HL-60 (cell line): ENCODE data around the gene TP53INP2.
"Not testable (repeated sequence)": the region's sequence is repeated elsewhere in the genome, so short reads cannot be mapped to it uniquely, and the experiment has no call there.

ENCODE experiments used
- DNase-seq, 2 experiments: peaks; one replicate each; pipeline ENCODE4 v3.0.0-alpha.2; 2010 to 2020; ENCODE audit warnings: low read depth in 1 of 2, low spot score in 1 of 2
- H3K27ac ChIP-seq: fragments of 250-450 bp; sonication (Bioruptor Pico); replicated peaks from 2 replicates; pipeline ENCODE4 v1.5.1; 2020; ENCODE audit warnings: mild to moderate bottlenecking, moderate library complexity
- H3K27me3 ChIP-seq: fragments of 250-450 bp; sonication (Bioruptor Pico); 2 replicates; pipeline ENCODE4 v1.5.1; 2021; ENCODE audit warnings: mild to moderate bottlenecking, moderate library complexity; ENCODE audit not compliant: insufficient read depth, poor library complexity, severe bottlenecking
- H3K4me3 ChIP-seq: replicated peaks from 2 replicates; pipeline ENCODE4 v1.5.1; 2011; ENCODE audit warnings: mild to moderate bottlenecking, control low read depth, low read length; ENCODE audit not compliant: insufficient read depth
- GABPA ChIP-seq: IDR thresholded peaks from 2 replicates; pipeline ENCODE4 v1.6.1; 2012; ENCODE audit warnings: low read depth
- POLR2AphosphoS5 ChIP-seq: IDR thresholded peaks from 2 replicates; pipeline ENCODE4 v1.6.1; 2012; ENCODE audit warnings: low read depth
- SPI1 ChIP-seq: IDR thresholded peaks from 2 replicates; pipeline ENCODE4 v1.6.1; 2012; ENCODE audit warnings: low read depth, mild to moderate bottlenecking, borderline replicate concordance
- long read RNA-seq: library from polyadenylated mRNA; unstranded; transcript quantifications from one replicate; pipeline ENCODE4 v2.0.0, GENCODE V29; 2020
- TF ChIP-seq, protein P1 (sequence below): IDR thresholded peaks from one replicate; pipeline ENCODE4 v1.5.1; 2011; ENCODE audit warnings: low read length, control low read depth, inconsistent platforms; ENCODE audit not compliant: insufficient read depth
- TF ChIP-seq, protein P2 (sequence below): IDR thresholded peaks from 2 replicates; pipeline ENCODE4 v1.6.1; 2012; ENCODE audit warnings: low read depth; ENCODE audit not compliant: insufficient replicate concordance

Gene TP53INP2, protein sequence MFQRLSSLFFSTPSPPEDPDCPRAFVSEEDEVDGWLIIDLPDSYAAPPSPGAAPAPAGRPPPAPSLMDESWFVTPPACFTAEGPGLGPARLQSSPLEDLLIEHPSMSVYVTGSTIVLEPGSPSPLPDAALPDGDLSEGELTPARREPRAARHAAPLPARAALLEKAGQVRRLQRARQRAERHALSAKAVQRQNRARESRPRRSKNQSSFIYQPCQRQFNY
- long read RNA-seq: 0 reads

DNA sequence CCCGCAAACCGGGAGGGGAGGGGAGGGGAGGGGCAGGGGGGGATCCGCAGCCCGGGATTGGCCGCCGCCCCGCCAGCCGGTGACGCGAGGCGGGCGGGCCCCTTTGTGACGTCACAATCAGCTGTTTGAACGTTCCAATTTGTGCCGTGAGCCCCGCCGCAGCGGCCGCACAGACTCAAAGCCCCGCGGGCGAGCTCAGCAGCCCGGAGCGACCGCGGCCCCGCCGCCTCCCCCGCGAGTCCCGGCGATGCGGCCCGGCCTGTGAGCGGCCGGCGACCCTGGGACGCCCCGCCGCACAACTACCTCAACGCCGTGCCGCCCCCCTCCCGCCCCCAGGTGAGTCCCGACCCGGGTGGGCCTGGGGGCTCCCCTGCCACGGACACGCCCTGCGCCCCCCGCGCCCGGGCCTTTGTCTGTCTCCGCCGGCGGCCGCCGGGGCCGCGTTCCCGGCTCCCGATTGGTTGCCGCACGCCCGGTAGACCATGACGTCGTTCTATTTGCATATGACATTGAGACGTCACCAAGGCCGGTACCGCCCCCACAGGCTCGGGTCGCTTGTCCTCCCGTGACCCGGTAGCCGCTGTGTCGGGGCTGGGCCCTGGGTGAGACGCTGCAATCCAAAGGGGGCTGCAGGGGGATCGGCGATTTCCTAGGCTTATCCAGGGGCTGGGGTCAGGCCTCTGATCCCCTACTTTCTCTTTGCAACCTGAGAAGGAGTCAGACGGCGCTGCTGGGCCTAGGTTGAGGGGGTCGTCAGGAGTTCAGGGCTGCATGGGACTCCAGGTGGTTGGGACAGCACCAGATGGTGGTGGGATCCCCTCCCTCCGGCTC lies at the start of gene TP53INP2:
Gene TP53INP2, plus strand, starts transcription at position 168 of the 831 bp plus-strand sequence. CDS start 4,396 bp downstream, outside the sequence.
- H3K4me3 ChIP-seq: peak within 1 kb of the TSS; percentile 93
- peak; percentile 74 to 81 for DNase-seq
- no peaks in the 10 kb centered on the region for H3K27me3 ChIP-seq
- no peak for TF ChIP-seq SPI1
- TF ChIP-seq GABPA: no peak
- no peak for TF ChIP-seq POLR2AphosphoS5
- TF ChIP-seq, protein P1, sequence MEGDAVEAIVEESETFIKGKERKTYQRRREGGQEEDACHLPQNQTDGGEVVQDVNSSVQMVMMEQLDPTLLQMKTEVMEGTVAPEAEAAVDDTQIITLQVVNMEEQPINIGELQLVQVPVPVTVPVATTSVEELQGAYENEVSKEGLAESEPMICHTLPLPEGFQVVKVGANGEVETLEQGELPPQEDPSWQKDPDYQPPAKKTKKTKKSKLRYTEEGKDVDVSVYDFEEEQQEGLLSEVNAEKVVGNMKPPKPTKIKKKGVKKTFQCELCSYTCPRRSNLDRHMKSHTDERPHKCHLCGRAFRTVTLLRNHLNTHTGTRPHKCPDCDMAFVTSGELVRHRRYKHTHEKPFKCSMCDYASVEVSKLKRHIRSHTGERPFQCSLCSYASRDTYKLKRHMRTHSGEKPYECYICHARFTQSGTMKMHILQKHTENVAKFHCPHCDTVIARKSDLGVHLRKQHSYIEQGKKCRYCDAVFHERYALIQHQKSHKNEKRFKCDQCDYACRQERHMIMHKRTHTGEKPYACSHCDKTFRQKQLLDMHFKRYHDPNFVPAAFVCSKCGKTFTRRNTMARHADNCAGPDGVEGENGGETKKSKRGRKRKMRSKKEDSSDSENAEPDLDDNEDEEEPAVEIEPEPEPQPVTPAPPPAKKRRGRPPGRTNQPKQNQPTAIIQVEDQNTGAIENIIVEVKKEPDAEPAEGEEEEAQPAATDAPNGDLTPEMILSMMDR: no peak
- TF ChIP-seq, protein P2, sequence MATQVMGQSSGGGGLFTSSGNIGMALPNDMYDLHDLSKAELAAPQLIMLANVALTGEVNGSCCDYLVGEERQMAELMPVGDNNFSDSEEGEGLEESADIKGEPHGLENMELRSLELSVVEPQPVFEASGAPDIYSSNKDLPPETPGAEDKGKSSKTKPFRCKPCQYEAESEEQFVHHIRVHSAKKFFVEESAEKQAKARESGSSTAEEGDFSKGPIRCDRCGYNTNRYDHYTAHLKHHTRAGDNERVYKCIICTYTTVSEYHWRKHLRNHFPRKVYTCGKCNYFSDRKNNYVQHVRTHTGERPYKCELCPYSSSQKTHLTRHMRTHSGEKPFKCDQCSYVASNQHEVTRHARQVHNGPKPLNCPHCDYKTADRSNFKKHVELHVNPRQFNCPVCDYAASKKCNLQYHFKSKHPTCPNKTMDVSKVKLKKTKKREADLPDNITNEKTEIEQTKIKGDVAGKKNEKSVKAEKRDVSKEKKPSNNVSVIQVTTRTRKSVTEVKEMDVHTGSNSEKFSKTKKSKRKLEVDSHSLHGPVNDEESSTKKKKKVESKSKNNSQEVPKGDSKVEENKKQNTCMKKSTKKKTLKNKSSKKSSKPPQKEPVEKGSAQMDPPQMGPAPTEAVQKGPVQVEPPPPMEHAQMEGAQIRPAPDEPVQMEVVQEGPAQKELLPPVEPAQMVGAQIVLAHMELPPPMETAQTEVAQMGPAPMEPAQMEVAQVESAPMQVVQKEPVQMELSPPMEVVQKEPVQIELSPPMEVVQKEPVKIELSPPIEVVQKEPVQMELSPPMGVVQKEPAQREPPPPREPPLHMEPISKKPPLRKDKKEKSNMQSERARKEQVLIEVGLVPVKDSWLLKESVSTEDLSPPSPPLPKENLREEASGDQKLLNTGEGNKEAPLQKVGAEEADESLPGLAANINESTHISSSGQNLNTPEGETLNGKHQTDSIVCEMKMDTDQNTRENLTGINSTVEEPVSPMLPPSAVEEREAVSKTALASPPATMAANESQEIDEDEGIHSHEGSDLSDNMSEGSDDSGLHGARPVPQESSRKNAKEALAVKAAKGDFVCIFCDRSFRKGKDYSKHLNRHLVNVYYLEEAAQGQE: no peak
- H3K27ac ChIP-seq: peak within 1 kb of the TSS; percentile 14

DNA sequence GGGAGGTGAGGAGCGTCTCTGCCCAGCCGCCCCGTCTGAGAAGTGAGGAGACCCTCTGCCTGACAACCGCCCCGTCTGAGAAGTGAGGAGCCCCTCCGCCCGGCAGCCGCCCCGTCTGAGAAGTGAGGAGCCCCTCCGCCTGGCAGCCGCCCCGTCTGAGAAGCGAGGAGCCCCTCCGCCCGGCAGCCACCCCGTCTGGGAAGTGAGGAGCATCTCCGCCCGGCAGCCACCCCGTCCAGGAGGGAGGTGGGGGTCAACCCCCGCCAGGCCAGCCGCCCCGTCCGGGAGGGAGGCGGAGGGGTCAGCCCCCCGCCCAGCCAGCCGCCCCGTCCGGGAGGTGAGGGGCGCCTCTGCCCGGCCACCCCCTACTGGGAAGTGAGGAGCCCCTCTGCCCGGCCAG lies 45.5 kb upstream of the TP53INP2 start:
- H3K4me3 ChIP-seq, H3K27ac ChIP-seq, H3K27me3 ChIP-seq, DNase-seq: not testable (repeated sequence)

DNA sequence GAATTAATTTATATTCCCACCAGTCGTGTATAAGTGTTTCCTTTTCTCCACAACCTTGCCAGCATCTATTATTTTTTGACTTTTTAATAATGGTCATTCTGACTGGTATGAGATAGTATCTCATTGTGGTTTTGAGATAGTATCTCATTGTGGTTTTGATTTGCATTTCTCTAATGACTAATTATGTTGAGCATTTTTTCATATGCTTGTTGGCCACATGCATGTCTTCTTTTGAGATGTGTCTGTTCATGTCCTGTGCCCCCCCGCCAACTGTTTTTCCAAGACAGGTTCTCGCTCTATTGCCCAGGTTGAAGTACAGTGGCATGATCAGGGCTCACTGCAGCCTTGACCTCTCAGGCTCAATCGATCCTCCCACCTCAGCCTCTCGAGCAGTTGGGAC lies 42.3 kb upstream of the TP53INP2 start:
- H3K27ac ChIP-seq, H3K27me3 ChIP-seq, H3K4me3 ChIP-seq, DNase-seq: not testable (repeated sequence)

DNA sequence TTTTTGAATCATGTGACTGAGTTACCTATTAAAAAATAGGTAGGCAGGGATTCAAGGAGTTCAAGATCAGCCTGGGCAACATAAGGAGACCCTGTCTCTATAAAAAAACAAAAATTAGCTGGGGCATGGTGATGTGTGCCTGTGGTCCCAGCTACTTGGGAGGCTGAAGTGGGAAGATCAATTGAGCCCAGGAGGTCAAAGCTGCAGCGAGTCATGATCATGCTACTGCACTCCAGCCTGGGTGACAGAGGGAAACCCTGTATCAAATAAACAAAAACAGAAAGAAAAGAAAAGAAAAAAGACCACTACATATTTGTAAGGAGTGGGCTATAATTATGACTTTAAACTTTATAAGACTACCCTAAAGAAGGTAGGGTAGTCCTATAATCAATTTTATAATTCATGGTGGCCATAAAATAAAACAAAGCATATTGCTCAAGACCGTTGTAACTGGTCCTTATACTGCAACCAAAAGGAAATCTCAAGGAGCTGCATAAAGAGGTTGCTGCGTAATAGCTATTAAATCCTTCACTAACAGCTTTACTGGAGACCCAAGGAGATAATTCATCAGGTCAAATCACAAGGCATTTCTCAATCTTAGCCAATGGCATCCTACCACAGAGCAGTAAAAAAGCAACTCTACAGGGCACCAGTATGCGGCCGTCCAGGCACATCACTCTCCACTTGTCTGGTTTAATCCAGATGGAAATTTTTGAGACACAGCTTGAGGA lies 40.8 kb upstream of the TP53INP2 start:
- H3K27ac ChIP-seq: no peak overlapping the region
- DNase-seq: no peak
- no peaks in the 10 kb centered on the region for H3K27me3 ChIP-seq
- TF ChIP-seq, protein P1: no peak
- TF ChIP-seq GABPA: no peak
- no peak for TF ChIP-seq POLR2AphosphoS5
- TF ChIP-seq, protein P2: no peak
- no peak for TF ChIP-seq SPI1
- no peak overlapping the region for H3K4me3 ChIP-seq

DNA sequence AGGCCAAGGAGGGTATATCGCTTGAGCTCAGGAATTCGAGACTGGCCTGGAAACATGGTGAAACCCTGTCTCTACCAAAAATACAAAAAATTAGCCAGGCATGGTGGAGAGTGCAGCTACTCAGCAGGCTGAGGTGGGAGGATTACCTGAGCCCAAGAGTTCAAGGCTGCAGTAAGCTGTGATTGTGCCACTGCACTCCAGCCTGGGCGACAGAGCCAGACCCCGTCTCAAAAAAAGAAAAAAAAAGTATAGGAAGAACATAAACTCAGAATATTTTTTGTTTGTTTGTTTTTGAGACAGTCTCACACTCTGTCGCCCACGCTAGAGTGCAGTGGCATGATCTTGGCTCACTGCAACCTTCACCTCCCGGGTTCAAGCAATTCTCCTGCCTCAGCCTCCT lies 39.4 kb upstream of the TP53INP2 start:
- DNase-seq, H3K27ac ChIP-seq, H3K27me3 ChIP-seq, H3K4me3 ChIP-seq: not testable (repeated sequence)
